WTC11 (cell line): ENCODE data around the gene TBC1D1.

Experiments
- ATF6 ChIP-seq: sonication (generic); formaldehyde crosslinking; IDR thresholded peaks from 2 replicates; pipeline ENCODE4 v1.8.1; 2023; ENCODE audit warnings: mild to moderate bottlenecking, missing genetic modification reagents
- CREM ChIP-seq: sonication (generic); formaldehyde crosslinking; IDR thresholded peaks from 2 replicates; pipeline ENCODE4 v1.8.1; 2022; ENCODE audit warnings: mild to moderate bottlenecking, missing genetic modification reagents, moderate library complexity
- CTCF ChIP-seq: fragments of 200-600 bp; IDR thresholded peaks from 2 replicates; pipeline ENCODE4 v1.8.0; 2022; ENCODE audit warnings: antibody characterized with exemption
- FOXJ3 ChIP-seq: sonication (generic); formaldehyde crosslinking; IDR thresholded peaks from 2 replicates; pipeline ENCODE4 v1.9.0; 2021; ENCODE audit warnings: missing genetic modification reagents, mild to moderate bottlenecking, borderline replicate concordance
- FOXK1 ChIP-seq: sonication (generic); formaldehyde crosslinking; IDR thresholded peaks from 2 replicates; pipeline ENCODE4 v1.8.0; 2022; ENCODE audit warnings: mild to moderate bottlenecking, moderate library complexity, missing genetic modification reagents
- IRF1 ChIP-seq: sonication (generic); formaldehyde crosslinking; IDR thresholded peaks from 2 replicates; pipeline ENCODE4 v1.8.0; 2023; ENCODE audit warnings: missing genetic modification reagents
- IRF2 ChIP-seq: sonication (generic); formaldehyde crosslinking; IDR thresholded peaks from 2 replicates; pipeline ENCODE4 v1.8.0; 2022; ENCODE audit warnings: low read depth, missing genetic modification reagents, borderline replicate concordance
- KAT7 ChIP-seq: sonication (generic); formaldehyde crosslinking; IDR thresholded peaks from 2 replicates; pipeline ENCODE4 v1.8.1; 2023; ENCODE audit warnings: missing genetic modification reagents, mild to moderate bottlenecking, borderline replicate concordance
- NFE2L1 ChIP-seq: sonication (generic); formaldehyde crosslinking; IDR thresholded peaks from 2 replicates; pipeline ENCODE4 v1.8.1; 2023; ENCODE audit warnings: missing genetic modification reagents
- PREB ChIP-seq: sonication (generic); formaldehyde crosslinking; IDR thresholded peaks from 2 replicates; pipeline ENCODE4 v1.8.1; 2022; ENCODE audit warnings: mild to moderate bottlenecking, missing genetic modification reagents, moderate library complexity, borderline replicate concordance
- SOX15 ChIP-seq: fragments of 250-450 bp; sonication (Bioruptor Pico); IDR thresholded peaks from 2 replicates; pipeline ENCODE4 v1.9.0; 2021; ENCODE audit warnings: mild to moderate bottlenecking
- TP53 ChIP-seq: sonication (generic); formaldehyde crosslinking; IDR thresholded peaks from 2 replicates; pipeline ENCODE4 v1.8.1; 2023; ENCODE audit warnings: mild to moderate bottlenecking, missing genetic modification reagents
- ZBTB43 ChIP-seq: sonication (generic); formaldehyde crosslinking; IDR thresholded peaks from 2 replicates; pipeline ENCODE4 v1.8.1; 2023; ENCODE audit warnings: mild to moderate bottlenecking, missing genetic modification reagents

GRCh38 chr4:38125816-38126215 is 234.9 kb downstream of the TBC1D1 start:
- TF ChIP-seq CTCF (no peak), KAT7 (no peak), ATF6 (CRISPR knock-in tag) (no peak), ZBTB43 (CRISPR knock-in tag) (no peak), TP53 (no peak), NFE2L1 (CRISPR knock-in tag) (no peak), PREB (CRISPR knock-in tag) (no peak), FOXK1 (no peak), IRF2 (CRISPR knock-in tag) (no peak), SOX15 (no peak), IRF1 (no peak), FOXJ3 (CRISPR knock-in tag) (no peak), CREM (no peak)
